HL-60 (cell line): Measurements from ENCODE around the gene SLC17A2.

ENCODE experiments used
- GABPA ChIP-seq: IDR thresholded peaks from 2 replicates; pipeline ENCODE4 v1.6.1; 2012; ENCODE audit warnings: low read depth
- POLR2AphosphoS5 ChIP-seq: IDR thresholded peaks from 2 replicates; pipeline ENCODE4 v1.6.1; 2012; ENCODE audit warnings: low read depth
- SPI1 ChIP-seq: IDR thresholded peaks from 2 replicates; pipeline ENCODE4 v1.6.1; 2012; ENCODE audit warnings: low read depth, mild to moderate bottlenecking, borderline replicate concordance
- TF ChIP-seq, protein P1 (sequence below): IDR thresholded peaks from one replicate; pipeline ENCODE4 v1.5.1; 2011; ENCODE audit warnings: low read length, control low read depth, inconsistent platforms; ENCODE audit not compliant: insufficient read depth
- TF ChIP-seq, protein P2 (sequence below): IDR thresholded peaks from 2 replicates; pipeline ENCODE4 v1.6.1; 2012; ENCODE audit warnings: low read depth; ENCODE audit not compliant: insufficient replicate concordance

DNA sequence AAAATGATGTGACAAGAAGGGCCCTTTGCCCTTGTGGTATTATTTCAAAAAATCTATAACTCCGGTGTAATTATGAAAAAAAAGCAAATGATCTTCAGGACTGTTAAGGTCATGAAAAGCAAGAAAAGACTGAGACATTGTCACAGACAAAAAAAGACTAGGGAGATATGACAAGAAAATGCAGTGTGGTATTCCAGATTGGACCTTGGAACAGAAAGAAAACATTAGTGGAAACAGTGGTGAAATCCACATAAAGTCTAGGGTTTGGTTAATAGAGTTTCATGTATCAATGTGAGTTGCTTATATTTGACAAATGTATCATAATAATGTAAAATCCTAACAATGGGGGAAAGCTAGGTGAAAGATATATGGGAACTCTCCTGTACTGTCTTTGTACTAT is 29.6 kb downstream of the SLC17A2 start:
- TF ChIP-seq, protein P1, sequence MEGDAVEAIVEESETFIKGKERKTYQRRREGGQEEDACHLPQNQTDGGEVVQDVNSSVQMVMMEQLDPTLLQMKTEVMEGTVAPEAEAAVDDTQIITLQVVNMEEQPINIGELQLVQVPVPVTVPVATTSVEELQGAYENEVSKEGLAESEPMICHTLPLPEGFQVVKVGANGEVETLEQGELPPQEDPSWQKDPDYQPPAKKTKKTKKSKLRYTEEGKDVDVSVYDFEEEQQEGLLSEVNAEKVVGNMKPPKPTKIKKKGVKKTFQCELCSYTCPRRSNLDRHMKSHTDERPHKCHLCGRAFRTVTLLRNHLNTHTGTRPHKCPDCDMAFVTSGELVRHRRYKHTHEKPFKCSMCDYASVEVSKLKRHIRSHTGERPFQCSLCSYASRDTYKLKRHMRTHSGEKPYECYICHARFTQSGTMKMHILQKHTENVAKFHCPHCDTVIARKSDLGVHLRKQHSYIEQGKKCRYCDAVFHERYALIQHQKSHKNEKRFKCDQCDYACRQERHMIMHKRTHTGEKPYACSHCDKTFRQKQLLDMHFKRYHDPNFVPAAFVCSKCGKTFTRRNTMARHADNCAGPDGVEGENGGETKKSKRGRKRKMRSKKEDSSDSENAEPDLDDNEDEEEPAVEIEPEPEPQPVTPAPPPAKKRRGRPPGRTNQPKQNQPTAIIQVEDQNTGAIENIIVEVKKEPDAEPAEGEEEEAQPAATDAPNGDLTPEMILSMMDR = no peak
- TF ChIP-seq GABPA (no peak), SPI1 (no peak), POLR2AphosphoS5 (no peak)
- TF ChIP-seq, protein P2, sequence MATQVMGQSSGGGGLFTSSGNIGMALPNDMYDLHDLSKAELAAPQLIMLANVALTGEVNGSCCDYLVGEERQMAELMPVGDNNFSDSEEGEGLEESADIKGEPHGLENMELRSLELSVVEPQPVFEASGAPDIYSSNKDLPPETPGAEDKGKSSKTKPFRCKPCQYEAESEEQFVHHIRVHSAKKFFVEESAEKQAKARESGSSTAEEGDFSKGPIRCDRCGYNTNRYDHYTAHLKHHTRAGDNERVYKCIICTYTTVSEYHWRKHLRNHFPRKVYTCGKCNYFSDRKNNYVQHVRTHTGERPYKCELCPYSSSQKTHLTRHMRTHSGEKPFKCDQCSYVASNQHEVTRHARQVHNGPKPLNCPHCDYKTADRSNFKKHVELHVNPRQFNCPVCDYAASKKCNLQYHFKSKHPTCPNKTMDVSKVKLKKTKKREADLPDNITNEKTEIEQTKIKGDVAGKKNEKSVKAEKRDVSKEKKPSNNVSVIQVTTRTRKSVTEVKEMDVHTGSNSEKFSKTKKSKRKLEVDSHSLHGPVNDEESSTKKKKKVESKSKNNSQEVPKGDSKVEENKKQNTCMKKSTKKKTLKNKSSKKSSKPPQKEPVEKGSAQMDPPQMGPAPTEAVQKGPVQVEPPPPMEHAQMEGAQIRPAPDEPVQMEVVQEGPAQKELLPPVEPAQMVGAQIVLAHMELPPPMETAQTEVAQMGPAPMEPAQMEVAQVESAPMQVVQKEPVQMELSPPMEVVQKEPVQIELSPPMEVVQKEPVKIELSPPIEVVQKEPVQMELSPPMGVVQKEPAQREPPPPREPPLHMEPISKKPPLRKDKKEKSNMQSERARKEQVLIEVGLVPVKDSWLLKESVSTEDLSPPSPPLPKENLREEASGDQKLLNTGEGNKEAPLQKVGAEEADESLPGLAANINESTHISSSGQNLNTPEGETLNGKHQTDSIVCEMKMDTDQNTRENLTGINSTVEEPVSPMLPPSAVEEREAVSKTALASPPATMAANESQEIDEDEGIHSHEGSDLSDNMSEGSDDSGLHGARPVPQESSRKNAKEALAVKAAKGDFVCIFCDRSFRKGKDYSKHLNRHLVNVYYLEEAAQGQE = no peak
